ENCODE results near the gene BLVRB. TPM values are rescaled to one million over a fixed set of nuclear protein-coding genes. Genes with fewer than 3 reads are reported as not detected.
A peak's percentile ranks its signal among the peaks of the same experiment; 100 is the strongest.

BLVRB gene
- polyA plus RNA-seq, 1 of the 3 experiments (the other 2 are of a cell fraction): 85.9 TPM

GRCh38 chr19:40442328-40443130 lies 23.0 kb downstream of the BLVRB start:
- CTCF ChIA-PET: interaction anchor here (1.0 to 2.7 kb wide), 3 partner anchors 16 to 22 kb away, joined by 3 to 16 read pairs (median 4); partner anchors contain the start of gene SERTAD1
- 32% methylated on average over 22 of the region's 22 CpGs for WGBS (ENCODE audit: low lambda C conversion rate)
- Histone ChIP-seq H4K20me1 (ENCODE audit: insufficient read depth) (peaks cover 32% of the 10 kb centered on the region), H3F3A (replicated peaks; ENCODE audit: insufficient read depth) (peaks cover 13% of the 10 kb centered on the region), H3K27me3 (ENCODE audit: insufficient read depth) (no peaks in the 10 kb centered on the region), H3K9ac (peak overlapping the region; percentile 59), H3K4me3 (ENCODE audit: low read depth in 2 of 2, low read length in 1 of 2) (peak overlapping the region; percentile 62 to 88), H3K79me2 (ENCODE audit: insufficient read depth) (peaks cover 44% of the 10 kb centered on the region), H2AFZ (ENCODE audit: low read depth) (no peak overlapping the region), H3K27ac (ENCODE audit: low read depth in 2 of 2, low read length in 1 of 2) (peak overlapping the region; percentile 63 to 64; a peak in 2 of 4 replicates), H3K4me1 (ENCODE audit: control insufficient read depth in 1 of 2, insufficient read depth in 2 of 2, low read depth in 1 of 2, low read length in 1 of 2) (peaks cover 5 to 8% of the 10 kb centered on the region in 2 experiments; a peak in 2 of 4 replicates), H3K4me2 (peak overlapping the region; percentile 86), H3K9me2 (no peaks in the 10 kb centered on the region), H3K36me3 (replicated peaks in 1 of 2; ENCODE audit: control insufficient read depth in 1 of 2, insufficient read depth in 2 of 2, low read length in 1 of 2) (peaks cover 21 to 26% of the 10 kb centered on the region in 2 experiments), H3K9me3 (no peaks in the 10 kb centered on the region)
- DNase-seq: no peak
- TF ChIP-seq MXI1 (IDR thresholded peaks at IDR 0.05; ENCODE audit: low read depth, low read length) (no peak), RAD21 (IDR thresholded peaks at IDR 0.05; ENCODE audit: low read length) (no peak), EP300 (IDR thresholded peaks at IDR 0.05; ENCODE audit: borderline replicate concordance in 1 of 2, low read depth in 1 of 2, low read length in 1 of 2) (no peak), PBX3 (IDR thresholded peaks at IDR 0.05) (no peak), RFX5 (IDR thresholded peaks at IDR 0.05; ENCODE audit: low read length) (no peak), RXRA (IDR thresholded peaks at IDR 0.05; ENCODE audit: borderline replicate concordance, low read depth) (no peak), GATA2 (CRISPR knock-in tag; IDR thresholded peaks at IDR 0.05) (no peak), REST (IDR thresholded peaks at IDR 0.05; ENCODE audit: low read depth, low read length) (no peak), TAF1 (IDR thresholded peaks at IDR 0.05; ENCODE audit: borderline replicate concordance, low read depth, low read length) (no peak)
- POLR2A ChIA-PET: interaction anchor here (0.6 to 3.8 kb wide), 7 partner anchors 9 to 134 kb away, joined by 3 to 17 read pairs (median 6); partner anchors contain the start of genes BLVRB and SERTAD1

All from SK-N-SH (cell line).